ENCODE measurements around the gene WFDC8.

DNA sequence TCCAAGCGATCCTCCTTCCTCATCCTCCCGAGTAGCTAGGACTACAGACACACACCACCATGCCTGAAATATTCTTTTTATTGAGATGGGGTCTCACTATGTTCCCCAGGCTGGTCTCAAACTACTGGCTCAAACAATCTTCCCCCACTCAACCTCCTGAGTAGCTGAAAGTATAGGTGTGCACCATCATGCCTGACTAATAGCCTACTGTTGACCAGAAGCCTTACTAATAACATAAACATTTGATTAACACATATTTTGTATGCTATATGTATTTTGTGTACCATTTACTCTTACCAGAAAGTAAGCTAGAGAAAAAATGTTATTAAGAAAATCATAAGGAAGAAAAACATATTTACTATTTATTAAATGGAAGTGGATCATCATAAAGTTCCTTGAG, 38.5 kb upstream of the WFDC8 start:
- no peak for TF ChIP-seq POLR2A (IDR thresholded peaks at IDR 0.05)
- TF ChIP-seq, protein P1, sequence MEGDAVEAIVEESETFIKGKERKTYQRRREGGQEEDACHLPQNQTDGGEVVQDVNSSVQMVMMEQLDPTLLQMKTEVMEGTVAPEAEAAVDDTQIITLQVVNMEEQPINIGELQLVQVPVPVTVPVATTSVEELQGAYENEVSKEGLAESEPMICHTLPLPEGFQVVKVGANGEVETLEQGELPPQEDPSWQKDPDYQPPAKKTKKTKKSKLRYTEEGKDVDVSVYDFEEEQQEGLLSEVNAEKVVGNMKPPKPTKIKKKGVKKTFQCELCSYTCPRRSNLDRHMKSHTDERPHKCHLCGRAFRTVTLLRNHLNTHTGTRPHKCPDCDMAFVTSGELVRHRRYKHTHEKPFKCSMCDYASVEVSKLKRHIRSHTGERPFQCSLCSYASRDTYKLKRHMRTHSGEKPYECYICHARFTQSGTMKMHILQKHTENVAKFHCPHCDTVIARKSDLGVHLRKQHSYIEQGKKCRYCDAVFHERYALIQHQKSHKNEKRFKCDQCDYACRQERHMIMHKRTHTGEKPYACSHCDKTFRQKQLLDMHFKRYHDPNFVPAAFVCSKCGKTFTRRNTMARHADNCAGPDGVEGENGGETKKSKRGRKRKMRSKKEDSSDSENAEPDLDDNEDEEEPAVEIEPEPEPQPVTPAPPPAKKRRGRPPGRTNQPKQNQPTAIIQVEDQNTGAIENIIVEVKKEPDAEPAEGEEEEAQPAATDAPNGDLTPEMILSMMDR (IDR thresholded peaks at IDR 0.05): no peak

Data from thyroid gland (tissue), 4 donors.